ENCODE measurements around the gene PARD6B.

PARD6B gene

GRCh38 chr20:50731055-50731929 is at the start of gene PARD6B:
PARD6B (plus strand) TSS chr20:50731580; CDS start chr20:50731787, 207 bp downstream.
- Mint-ChIP-seq H3K4me1 (ENCODE audit: low read depth) (peaks cover 18% of the 10 kb centered on the region), H3K36me3 (ENCODE audit: low read depth) (peaks cover 4% of the 10 kb centered on the region), H3K27me3 (ENCODE audit: low read depth) (no peaks in the 10 kb centered on the region), H3K27ac (peak within 1 kb of the TSS; percentile 81), H3K4me3 (peak within 1 kb of the TSS; percentile 84), H3K9me3 (no peaks in the 10 kb centered on the region)

GRCh38 chr20:50682065-50682464 is 49.3 kb upstream of the PARD6B start:
- H3K4me3 Mint-ChIP-seq, result no peak overlapping the region
- no peak overlapping the region for H3K27ac Mint-ChIP-seq
- no peaks in the 10 kb centered on the region for H3K36me3 Mint-ChIP-seq (ENCODE audit: low read depth)
- H3K9me3 Mint-ChIP-seq, result peaks cover 3% of the 10 kb centered on the region
- no peaks in the 10 kb centered on the region for H3K4me1 Mint-ChIP-seq (ENCODE audit: low read depth)
- peaks cover 3% of the 10 kb centered on the region for H3K27me3 Mint-ChIP-seq (ENCODE audit: low read depth)

- peaks cover 3% of the 10 kb centered on the region for H3K27me3 Mint-ChIP-seq (ENCODE audit: low read depth)
- H3K4me1 Mint-ChIP-seq (ENCODE audit: low read depth), result no peaks in the 10 kb centered on the region
- H3K9me3 Mint-ChIP-seq, result peaks cover 3% of the 10 kb centered on the region
- H3K36me3 Mint-ChIP-seq (ENCODE audit: low read depth), result no peaks in the 10 kb centered on the region
- H3K4me3 Mint-ChIP-seq, result no peak overlapping the region
- no peak overlapping the region for H3K27ac Mint-ChIP-seq
Observed at GRCh38 chr20:50682947-50683530, 48.3 kb upstream of the PARD6B start.

- Mint-ChIP-seq H3K4me3 (no peak overlapping the region), H3K27me3 (ENCODE audit: low read depth) (peaks cover 5% of the 10 kb centered on the region), H3K4me1 (ENCODE audit: low read depth) (no peaks in the 10 kb centered on the region), H3K36me3 (ENCODE audit: low read depth) (no peaks in the 10 kb centered on the region), H3K27ac (no peak overlapping the region), H3K9me3 (peaks cover 3% of the 10 kb centered on the region)
Observed at GRCh38 chr20:50683570-50683969, 47.8 kb upstream of the PARD6B start.

GRCh38 chr20:50686821-50687220 is 44.6 kb upstream of the PARD6B start:
- no peak overlapping the region for H3K27ac Mint-ChIP-seq
- peaks cover 34% of the 10 kb centered on the region for H3K27me3 Mint-ChIP-seq (ENCODE audit: low read depth)
- peaks cover 6% of the 10 kb centered on the region for H3K4me1 Mint-ChIP-seq (ENCODE audit: low read depth)
- no peak overlapping the region for H3K4me3 Mint-ChIP-seq
- H3K36me3 Mint-ChIP-seq (ENCODE audit: low read depth), result no peaks in the 10 kb centered on the region
- peaks cover 3% of the 10 kb centered on the region for H3K9me3 Mint-ChIP-seq

- Mint-ChIP-seq H3K27me3 (ENCODE audit: low read depth) (peaks cover 41% of the 10 kb centered on the region), H3K36me3 (ENCODE audit: low read depth) (no peaks in the 10 kb centered on the region), H3K4me1 (ENCODE audit: low read depth) (peaks cover 8% of the 10 kb centered on the region), H3K27ac (no peak overlapping the region), H3K4me3 (no peak overlapping the region), H3K9me3 (no peaks in the 10 kb centered on the region)
Observed at GRCh38 chr20:50688256-50688975, 43.0 kb upstream of the PARD6B start.

GRCh38 chr20:50689864-50690649 is 41.3 kb upstream of the PARD6B start:
- no peak overlapping the region for H3K4me3 Mint-ChIP-seq
- peaks cover 50% of the 10 kb centered on the region for H3K27me3 Mint-ChIP-seq (ENCODE audit: low read depth)
- no peaks in the 10 kb centered on the region for H3K36me3 Mint-ChIP-seq (ENCODE audit: low read depth)
- H3K9me3 Mint-ChIP-seq, result no peaks in the 10 kb centered on the region
- H3K4me1 Mint-ChIP-seq (ENCODE audit: low read depth), result peaks cover 8% of the 10 kb centered on the region
- no peak overlapping the region for H3K27ac Mint-ChIP-seq

GRCh38 chr20:50690650-50691572 is 40.5 kb upstream of the PARD6B start, which contains the start of gene RIPOR3:
RIPOR3 (minus strand) TSS chr20:50691542; CDS start chr20:50691128, 414 bp downstream.
- peaks cover 50% of the 10 kb centered on the region for H3K27me3 Mint-ChIP-seq (ENCODE audit: low read depth)
- H3K4me3 Mint-ChIP-seq, result peak within 1 kb of the TSS; percentile 28
- no peak within 1 kb of the TSS for H3K27ac Mint-ChIP-seq

GRCh38 chr20:50691573-50692551 is 39.5 kb upstream of the PARD6B start:
- peak overlapping the region; percentile 28 for H3K4me3 Mint-ChIP-seq
- no peaks in the 10 kb centered on the region for H3K9me3 Mint-ChIP-seq
- no peaks in the 10 kb centered on the region for H3K36me3 Mint-ChIP-seq (ENCODE audit: low read depth)
- H3K27me3 Mint-ChIP-seq (ENCODE audit: low read depth), result peaks cover 50% of the 10 kb centered on the region
- H3K4me1 Mint-ChIP-seq (ENCODE audit: low read depth), result peaks cover 8% of the 10 kb centered on the region
- no peak overlapping the region for H3K27ac Mint-ChIP-seq

More at GRCh38 chr20:50690650-50691572, 40.5 kb upstream of the PARD6B start, which contains the start of gene RIPOR3:
- H3K9me3 Mint-ChIP-seq, result no peaks in the 10 kb centered on the region
- H3K4me1 Mint-ChIP-seq (ENCODE audit: low read depth), result peaks cover 8% of the 10 kb centered on the region
- no peaks in the 10 kb centered on the region for H3K36me3 Mint-ChIP-seq (ENCODE audit: low read depth)

GRCh38 chr20:50692552-50692933 is 38.8 kb upstream of the PARD6B start:
- Mint-ChIP-seq H3K27me3 (ENCODE audit: low read depth) (peaks cover 50% of the 10 kb centered on the region), H3K4me1 (ENCODE audit: low read depth) (peaks cover 8% of the 10 kb centered on the region), H3K4me3 (no peak overlapping the region), H3K27ac (no peak overlapping the region), H3K9me3 (no peaks in the 10 kb centered on the region), H3K36me3 (ENCODE audit: low read depth) (no peaks in the 10 kb centered on the region)

GRCh38 chr20:50693001-50693400 is 38.4 kb upstream of the PARD6B start:
- H3K4me1 Mint-ChIP-seq (ENCODE audit: low read depth), result peaks cover 8% of the 10 kb centered on the region
- no peaks in the 10 kb centered on the region for H3K9me3 Mint-ChIP-seq
- peaks cover 50% of the 10 kb centered on the region for H3K27me3 Mint-ChIP-seq (ENCODE audit: low read depth)
- H3K36me3 Mint-ChIP-seq (ENCODE audit: low read depth), result no peaks in the 10 kb centered on the region
- H3K27ac Mint-ChIP-seq, result no peak overlapping the region
- H3K4me3 Mint-ChIP-seq, result no peak overlapping the region

- Mint-ChIP-seq H3K4me3 (no peak overlapping the region), H3K36me3 (ENCODE audit: low read depth) (no peaks in the 10 kb centered on the region), H3K4me1 (ENCODE audit: low read depth) (peaks cover 8% of the 10 kb centered on the region), H3K27ac (no peak overlapping the region), H3K27me3 (ENCODE audit: low read depth) (peaks cover 40% of the 10 kb centered on the region), H3K9me3 (no peaks in the 10 kb centered on the region)
Observed at GRCh38 chr20:50694379-50695134, 36.8 kb upstream of the PARD6B start.
